NCI-H1436 treated with DMSO at 0.1 percent for 48 hours (cell line): Measurements from ENCODE around the gene MAP7D1.

Experiments
- DNase-seq: peaks from one replicate; lab custom pipeline; 2025; lab: John Stamatoyannopoulos, UW

MAP7D1 gene

GRCh38 chr1:36126797-36127500 lies 29.0 kb upstream of the MAP7D1 start:
- no peak for DNase-seq

GRCh38 chr1:36128126-36128904 lies 27.6 kb upstream of the MAP7D1 start:
- DNase-seq: no peak

GRCh38 chr1:36128905-36129206 lies 27.1 kb upstream of the MAP7D1 start:
- DNase-seq: no peak

- no peak for DNase-seq
Observed at GRCh38 chr1:36132029-36132428, 23.9 kb upstream of the MAP7D1 start.

- no peak for DNase-seq
Observed at GRCh38 chr1:36133484-36133883, 22.5 kb upstream of the MAP7D1 start.

GRCh38 chr1:36134031-36134430 lies 21.9 kb upstream of the MAP7D1 start:
- no peak for DNase-seq

GRCh38 chr1:36134505-36135329 lies 21.2 kb upstream of the MAP7D1 start:
- DNase-seq: no peak

GRCh38 chr1:36135330-36135667 lies 20.7 kb upstream of the MAP7D1 start:
- DNase-seq: no peak

- no peak for DNase-seq
Observed at GRCh38 chr1:36135796-36136195, 20.2 kb upstream of the MAP7D1 start.

GRCh38 chr1:36136535-36136934 lies 19.4 kb upstream of the MAP7D1 start:
- no peak for DNase-seq

GRCh38 chr1:36137226-36137625 lies 18.7 kb upstream of the MAP7D1 start:
- no peak for DNase-seq

- DNase-seq: no peak
Observed at GRCh38 chr1:36137776-36138175, 18.2 kb upstream of the MAP7D1 start.

- DNase-seq: no peak
Observed at GRCh38 chr1:36139521-36139920, 16.4 kb upstream of the MAP7D1 start.

- no peak for DNase-seq
Observed at GRCh38 chr1:36142121-36142520, 13.8 kb upstream of the MAP7D1 start.

GRCh38 chr1:36143424-36143823 lies 12.5 kb upstream of the MAP7D1 start:
- DNase-seq: no peak

- no peak for DNase-seq
Observed at GRCh38 chr1:36144413-36144812, 11.5 kb upstream of the MAP7D1 start.

- no peak for DNase-seq
Observed at GRCh38 chr1:36148821-36149236, 7.1 kb upstream of the MAP7D1 start.

- peak; percentile 99 for DNase-seq
Observed at GRCh38 chr1:36149237-36149972, 6.6 kb upstream of the MAP7D1 start, which contains the start of gene TRAPPC3. Gene TRAPPC3 (minus strand): TSS chr1:36149486. CDS start chr1:36149378, 108 bp downstream.

- DNase-seq: no peak
Observed at GRCh38 chr1:36149973-36150295, 6.0 kb upstream of the MAP7D1 start.

GRCh38 chr1:36150296-36151133 lies 5.4 kb upstream of the MAP7D1 start:
- DNase-seq: peak; percentile 75

GRCh38 chr1:36151134-36151844 lies 4.7 kb upstream of the MAP7D1 start:
- no peak for DNase-seq
